ENCODE results near the gene BRPF1. TPM values are rescaled to one million over a fixed set of nuclear protein-coding genes. Genes with fewer than 3 reads are reported as not detected.

BRPF1 gene
- total and polyA plus RNA-seq, 2 experiments from 2014 or later, result 10.4 to 18.3 TPM

DNA sequence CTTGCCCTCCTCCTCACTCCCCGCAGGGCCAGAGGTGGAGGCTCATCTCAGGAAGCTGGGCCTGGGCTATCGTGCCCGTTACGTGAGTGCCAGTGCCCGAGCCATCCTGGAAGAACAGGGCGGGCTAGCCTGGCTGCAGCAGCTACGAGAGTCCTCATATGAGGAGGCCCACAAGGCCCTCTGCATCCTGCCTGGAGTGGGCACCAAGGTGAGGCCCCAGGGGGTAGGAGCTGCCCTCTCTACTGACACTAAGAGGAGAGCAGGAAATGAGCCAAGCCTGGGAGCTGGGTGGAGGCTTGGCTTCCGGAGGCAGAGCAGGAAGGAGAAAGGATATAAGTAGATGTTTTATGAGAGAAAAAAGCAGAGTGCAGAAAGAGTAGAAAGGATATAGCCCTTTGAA is 23.1 kb downstream of the BRPF1 start:
- H4K20me1 ChIP-seq (ENCODE audit: insufficient read depth), result no peaks in the 10 kb centered on the region
- no peaks in the 10 kb centered on the region for H3K27me3 ChIP-seq (replicated peaks; ENCODE audit: insufficient read depth)
- TF ChIP-seq EZH2phosphoT487 (IDR thresholded peaks at IDR 0.05; ENCODE audit: insufficient read depth, low read depth), result no peak
- TF ChIP-seq EZH2 (IDR thresholded peaks at IDR 0.05; ENCODE audit: insufficient read depth, poor library complexity, severe bottlenecking), result no peak
- DNase-seq, result no peak
- H3K9ac ChIP-seq, result no peak overlapping the region
- in situ Hi-C loops (cut with MboI), result no loop called here
- H3K9me3 ChIP-seq (ENCODE audit: low read depth), result no peaks in the 10 kb centered on the region
- H3K9me2 ChIP-seq (ENCODE audit: insufficient read depth), result no peaks in the 10 kb centered on the region
- peaks cover 23% of the 10 kb centered on the region for H3K79me2 ChIP-seq (ENCODE audit: insufficient read depth)
- no peak overlapping the region for H3K4me3 ChIP-seq
- no peaks in the 10 kb centered on the region for H3F3A ChIP-seq (ENCODE audit: insufficient read depth)
- 0 out of 2 replicates have a peak, but pooled peaks cover 6% of the 10 kb centered on the region for H3K4me1 ChIP-seq (ENCODE audit: insufficient read depth)
- H3K36me3 ChIP-seq (ENCODE audit: low read depth), result peaks cover 17% of the 10 kb centered on the region; the same call in 1 of the 2 replicates
- WGBS, 2 experiments (ENCODE audit: low coverage in 1 of 2, low lambda C conversion rate in 2 of 2, missing lambda C conversion rate in 2 of 2), result 84% methylated on average over 8 of the region's 8 CpGs
- H3K27ac ChIP-seq, result no peak overlapping the region
- H3K4me2 ChIP-seq (ENCODE audit: unreplicated experiment), result no peak overlapping the region
- H2AFZ ChIP-seq, result no peak overlapping the region

- H3K27ac ChIP-seq, result no peak overlapping the region
- TF ChIP-seq EZH2phosphoT487 (IDR thresholded peaks at IDR 0.05; ENCODE audit: insufficient read depth, low read depth) (no peak), EZH2 (IDR thresholded peaks at IDR 0.05; ENCODE audit: insufficient read depth, poor library complexity, severe bottlenecking) (no peak)
- DNase-seq, result no peak
- H3K9ac ChIP-seq, result no peak overlapping the region
- in situ Hi-C loops (cut with MboI), result no loop called here
- no peaks in the 10 kb centered on the region for H3K9me3 ChIP-seq (ENCODE audit: low read depth)
- H3F3A ChIP-seq (ENCODE audit: insufficient read depth), result no peaks in the 10 kb centered on the region
- no peak overlapping the region for H3K4me2 ChIP-seq (ENCODE audit: unreplicated experiment)
- H3K4me3 ChIP-seq, result no peak overlapping the region
- H3K27me3 ChIP-seq (replicated peaks; ENCODE audit: insufficient read depth), result no peaks in the 10 kb centered on the region
- 0 out of 2 replicates have a peak, but pooled peaks cover 6% of the 10 kb centered on the region for H3K4me1 ChIP-seq (ENCODE audit: insufficient read depth)
- H3K36me3 ChIP-seq (ENCODE audit: low read depth), result peaks cover 14% of the 10 kb centered on the region; the same call in 1 of the 2 replicates
- H3K9me2 ChIP-seq (ENCODE audit: insufficient read depth), result no peaks in the 10 kb centered on the region
- no peaks in the 10 kb centered on the region for H4K20me1 ChIP-seq (ENCODE audit: insufficient read depth)
- 90 to 91% methylated on average over 10 to 13 of the region's 13 CpGs for WGBS, 2 experiments (ENCODE audit: low coverage in 1 of 2, low lambda C conversion rate in 2 of 2, missing lambda C conversion rate in 2 of 2)
- H3K79me2 ChIP-seq (ENCODE audit: insufficient read depth), result 0 out of 2 replicates have a peak, but pooled peaks cover under 1% of the 10 kb centered on the region
- no peak overlapping the region for H2AFZ ChIP-seq
Observed at GRCh38 chr3:9757427-9757826, 25.9 kb downstream of the BRPF1 start.

DNA sequence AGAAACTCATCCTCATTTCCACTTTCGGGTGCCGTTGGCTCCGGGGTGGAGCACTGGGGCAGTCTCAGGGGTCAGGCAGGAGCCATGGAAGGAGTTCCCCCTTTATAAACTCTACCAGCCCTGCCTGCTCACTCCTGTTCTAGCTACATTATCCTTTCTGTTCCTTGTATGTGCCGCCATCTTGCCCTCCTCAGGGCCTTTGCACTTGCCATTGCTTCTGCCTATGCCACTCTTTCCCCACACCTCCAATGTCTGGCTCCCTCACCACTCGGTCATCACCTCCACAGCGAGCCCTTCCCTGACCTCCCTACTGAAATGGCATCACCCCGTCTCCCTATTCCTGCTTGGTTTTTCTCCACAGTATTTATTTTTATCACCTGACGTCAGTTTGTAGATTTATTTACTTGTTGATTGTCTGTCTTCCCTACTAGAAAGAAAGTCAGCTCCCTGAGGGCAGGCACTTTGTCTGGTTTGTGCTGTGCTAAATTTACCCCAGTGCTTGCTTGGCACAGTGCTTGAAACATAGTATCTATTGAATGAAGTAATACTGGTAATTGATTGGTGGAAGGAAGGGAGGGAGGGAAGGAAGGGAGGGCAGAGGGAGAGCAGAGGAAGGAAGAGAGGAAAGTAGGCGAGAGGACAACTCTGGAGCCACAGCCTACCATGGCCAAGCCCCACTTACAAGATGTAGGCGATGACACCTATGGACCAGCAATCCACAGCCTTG is 29.4 kb downstream of the BRPF1 start:
- no peaks in the 10 kb centered on the region for H3K79me2 ChIP-seq (ENCODE audit: insufficient read depth)
- peaks cover 8% of the 10 kb centered on the region; the same call in 1 of the 2 replicates for H3K36me3 ChIP-seq (ENCODE audit: low read depth)
- H3K9me2 ChIP-seq (ENCODE audit: insufficient read depth), result no peaks in the 10 kb centered on the region
- H3K9ac ChIP-seq, result no peak overlapping the region
- H3F3A ChIP-seq (ENCODE audit: insufficient read depth), result no peaks in the 10 kb centered on the region
- no peak overlapping the region for H3K27ac ChIP-seq
- in situ Hi-C loops (cut with MboI), result no loop called here
- 95 to 98% methylated on average over 10 of the region's 10 CpGs for WGBS, 2 experiments (ENCODE audit: low coverage in 1 of 2, low lambda C conversion rate in 2 of 2, missing lambda C conversion rate in 2 of 2)
- H3K27me3 ChIP-seq (replicated peaks; ENCODE audit: insufficient read depth), result no peaks in the 10 kb centered on the region
- H3K4me2 ChIP-seq (ENCODE audit: unreplicated experiment), result no peak overlapping the region
- H3K9me3 ChIP-seq (ENCODE audit: low read depth), result no peaks in the 10 kb centered on the region
- H3K4me1 ChIP-seq (ENCODE audit: insufficient read depth), result no peaks in the 10 kb centered on the region
- H3K4me3 ChIP-seq, result no peak overlapping the region
- TF ChIP-seq EZH2phosphoT487 (IDR thresholded peaks at IDR 0.05; ENCODE audit: insufficient read depth, low read depth), result no peak
- no peak for TF ChIP-seq EZH2 (IDR thresholded peaks at IDR 0.05; ENCODE audit: insufficient read depth, poor library complexity, severe bottlenecking)
- no peaks in the 10 kb centered on the region for H4K20me1 ChIP-seq (ENCODE audit: insufficient read depth)
- no peak for DNase-seq
- H2AFZ ChIP-seq, result no peak overlapping the region

- Histone ChIP-seq H3K4me3 (no peak overlapping the region), H3K9me2 (ENCODE audit: insufficient read depth) (no peaks in the 10 kb centered on the region), H3K27me3 (replicated peaks; ENCODE audit: insufficient read depth) (no peaks in the 10 kb centered on the region), H3F3A (ENCODE audit: insufficient read depth) (no peaks in the 10 kb centered on the region), H3K4me1 (ENCODE audit: insufficient read depth) (no peaks in the 10 kb centered on the region), H3K4me2 (ENCODE audit: unreplicated experiment) (no peak overlapping the region), H2AFZ (no peak overlapping the region), H3K9me3 (ENCODE audit: low read depth) (no peaks in the 10 kb centered on the region), H3K27ac (no peak overlapping the region), H4K20me1 (ENCODE audit: insufficient read depth) (no peaks in the 10 kb centered on the region), H3K36me3 (ENCODE audit: low read depth) (peaks cover 8% of the 10 kb centered on the region; the same call in 1 of the 2 replicates), H3K79me2 (ENCODE audit: insufficient read depth) (no peaks in the 10 kb centered on the region), H3K9ac (no peak overlapping the region)
- WGBS, 2 experiments (ENCODE audit: low coverage in 1 of 2, low lambda C conversion rate in 2 of 2, missing lambda C conversion rate in 2 of 2), result 88 to 91% methylated on average over 5 of the region's 5 CpGs
- DNase-seq, result peak; percentile 30
- in situ Hi-C loops (cut with MboI), result no loop called here
- no peak for TF ChIP-seq EZH2phosphoT487 (IDR thresholded peaks at IDR 0.05; ENCODE audit: insufficient read depth, low read depth)
- TF ChIP-seq EZH2 (IDR thresholded peaks at IDR 0.05; ENCODE audit: insufficient read depth, poor library complexity, severe bottlenecking), result no peak
Observed at GRCh38 chr3:9761919-9762318, 30.4 kb downstream of the BRPF1 start.

Data from GM23248 (cell line).